Measurements from ENCODE around the gene ICAM5.

DNA sequence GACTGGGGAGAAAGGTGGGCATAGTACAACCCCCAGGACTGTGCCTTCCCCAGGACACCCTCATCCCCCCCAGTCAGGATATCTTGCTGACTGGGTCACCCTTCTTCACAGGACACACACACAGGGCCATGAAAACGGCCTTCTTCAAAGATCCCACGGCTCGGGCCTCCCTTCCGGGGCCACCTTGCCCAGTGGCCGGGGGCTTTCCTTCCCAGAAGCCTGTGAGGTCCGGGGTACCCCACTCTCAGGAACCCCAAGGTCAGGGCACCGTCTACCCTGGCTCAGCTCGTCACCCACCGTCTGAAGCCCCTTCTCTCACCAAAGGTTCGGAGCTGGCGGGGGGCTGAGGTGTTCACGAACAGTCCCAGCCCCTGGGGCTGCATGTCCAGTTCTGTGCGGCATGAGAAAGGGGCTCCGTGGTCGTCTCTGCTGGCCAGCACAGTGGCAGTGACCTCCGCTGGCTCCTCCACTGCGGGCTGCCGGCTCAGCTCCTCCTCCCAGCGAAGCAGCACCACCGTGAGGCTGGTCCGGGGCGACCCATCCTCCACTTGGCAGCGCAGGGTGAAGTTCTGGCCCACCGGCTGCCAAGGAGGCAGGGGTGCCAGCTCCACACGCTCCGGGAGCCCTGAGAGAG lies 45.7 kb downstream of the ICAM5 start:
- TF ChIP-seq SPI1 (IDR thresholded peaks at IDR 0.05; ENCODE audit: low read depth, low read length) = no peak
- TF ChIP-seq POU2F2 (IDR thresholded peaks at IDR 0.05; ENCODE audit: low read depth, low read length) = no peak
